Measurements from ENCODE around the gene DNMT3A. TPM values are rescaled to one million over a fixed set of nuclear protein-coding genes. Genes with fewer than 3 reads are reported as not detected.

The DNMT3A gene
- total RNA-seq, 1 donor from 2014 or later, result 113 TPM

GRCh38 chr2:25379535-25379934 is 37.8 kb upstream of the DNMT3A start:
- TF ChIP-seq, protein P1, sequence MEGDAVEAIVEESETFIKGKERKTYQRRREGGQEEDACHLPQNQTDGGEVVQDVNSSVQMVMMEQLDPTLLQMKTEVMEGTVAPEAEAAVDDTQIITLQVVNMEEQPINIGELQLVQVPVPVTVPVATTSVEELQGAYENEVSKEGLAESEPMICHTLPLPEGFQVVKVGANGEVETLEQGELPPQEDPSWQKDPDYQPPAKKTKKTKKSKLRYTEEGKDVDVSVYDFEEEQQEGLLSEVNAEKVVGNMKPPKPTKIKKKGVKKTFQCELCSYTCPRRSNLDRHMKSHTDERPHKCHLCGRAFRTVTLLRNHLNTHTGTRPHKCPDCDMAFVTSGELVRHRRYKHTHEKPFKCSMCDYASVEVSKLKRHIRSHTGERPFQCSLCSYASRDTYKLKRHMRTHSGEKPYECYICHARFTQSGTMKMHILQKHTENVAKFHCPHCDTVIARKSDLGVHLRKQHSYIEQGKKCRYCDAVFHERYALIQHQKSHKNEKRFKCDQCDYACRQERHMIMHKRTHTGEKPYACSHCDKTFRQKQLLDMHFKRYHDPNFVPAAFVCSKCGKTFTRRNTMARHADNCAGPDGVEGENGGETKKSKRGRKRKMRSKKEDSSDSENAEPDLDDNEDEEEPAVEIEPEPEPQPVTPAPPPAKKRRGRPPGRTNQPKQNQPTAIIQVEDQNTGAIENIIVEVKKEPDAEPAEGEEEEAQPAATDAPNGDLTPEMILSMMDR (conservative IDR thresholded peaks at IDR 0.05), result no peak
- peaks cover 12% of the 10 kb centered on the region for H3K36me3 Mint-ChIP-seq (ENCODE audit: low read depth)
- H3K4me3 Mint-ChIP-seq, result no peak overlapping the region
- no peaks in the 10 kb centered on the region for H3K27me3 Mint-ChIP-seq (ENCODE audit: low read depth)
- no peaks in the 10 kb centered on the region for H3K9me3 Mint-ChIP-seq
- H3K4me1 Mint-ChIP-seq, result peaks cover 25% of the 10 kb centered on the region
- DNase-seq (ENCODE audit: low read depth, low spot score), result no peak
- H3K27ac Mint-ChIP-seq (ENCODE audit: unreplicated experiment), result peak overlapping the region; percentile 38

GRCh38 chr2:25378731-25379490 is 37.2 kb upstream of the DNMT3A start:
- no peak for DNase-seq (ENCODE audit: low read depth, low spot score)
- no peak overlapping the region for H3K27ac Mint-ChIP-seq (ENCODE audit: unreplicated experiment)
- H3K36me3 Mint-ChIP-seq (ENCODE audit: low read depth), result peaks cover 12% of the 10 kb centered on the region
- H3K4me1 Mint-ChIP-seq, result peaks cover 25% of the 10 kb centered on the region
- TF ChIP-seq, protein P1 (conservative IDR thresholded peaks at IDR 0.05), result no peak
- H3K9me3 Mint-ChIP-seq, result no peaks in the 10 kb centered on the region
- H3K4me3 Mint-ChIP-seq, result no peak overlapping the region
- no peaks in the 10 kb centered on the region for H3K27me3 Mint-ChIP-seq (ENCODE audit: low read depth)

DNA sequence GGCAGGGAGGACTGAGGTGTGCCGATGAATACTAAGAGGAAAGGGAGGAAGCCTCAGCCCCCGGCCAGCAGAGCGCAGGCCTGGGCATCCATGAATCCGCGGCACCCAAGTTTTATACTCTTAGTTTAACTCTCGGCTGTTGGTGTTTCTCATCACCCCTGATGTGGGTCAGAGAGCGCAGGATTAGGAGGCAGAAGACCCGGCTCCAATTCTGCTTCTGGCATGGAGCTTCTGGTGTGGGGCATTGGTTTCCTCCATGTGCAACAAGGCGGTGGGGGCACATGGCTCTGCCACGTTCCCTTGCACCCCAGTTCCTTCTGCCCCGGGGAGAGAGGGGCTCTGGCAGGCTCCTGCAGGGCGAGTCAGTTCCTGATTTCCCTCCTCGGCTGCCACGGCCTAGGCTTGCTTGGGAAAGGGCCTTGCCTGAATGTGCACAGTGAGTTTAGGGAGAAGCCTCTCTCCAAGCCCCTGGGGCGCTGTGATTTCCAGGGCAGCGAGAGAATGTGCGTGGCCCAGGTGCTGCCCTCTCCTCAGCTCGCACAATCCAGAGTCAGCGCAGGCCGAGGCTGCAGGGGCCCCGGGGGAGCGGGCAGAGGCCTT is 36.2 kb upstream of the DNMT3A start:
- Mint-ChIP-seq H3K4me3 (no peak overlapping the region), H3K36me3 (ENCODE audit: low read depth) (peaks cover 12% of the 10 kb centered on the region), H3K27me3 (ENCODE audit: low read depth) (no peaks in the 10 kb centered on the region), H3K4me1 (peaks cover 25% of the 10 kb centered on the region), H3K9me3 (no peaks in the 10 kb centered on the region), H3K27ac (ENCODE audit: unreplicated experiment) (no peak overlapping the region)
- TF ChIP-seq, protein P1 (conservative IDR thresholded peaks at IDR 0.05), result no peak
- DNase-seq (ENCODE audit: low read depth, low spot score), result no peak

GRCh38 chr2:25376750-25377621 is 35.3 kb upstream of the DNMT3A start:
- Mint-ChIP-seq H3K4me3 (peak overlapping the region; percentile 73), H3K27ac (ENCODE audit: unreplicated experiment) (peak overlapping the region; percentile 62), H3K36me3 (ENCODE audit: low read depth) (peaks cover 12% of the 10 kb centered on the region), H3K27me3 (ENCODE audit: low read depth) (no peaks in the 10 kb centered on the region), H3K9me3 (no peaks in the 10 kb centered on the region), H3K4me1 (peaks cover 29% of the 10 kb centered on the region)
- TF ChIP-seq, protein P1 (conservative IDR thresholded peaks at IDR 0.05), result peak; percentile 98
- peak; percentile 88 for DNase-seq (ENCODE audit: low read depth, low spot score)

DNA sequence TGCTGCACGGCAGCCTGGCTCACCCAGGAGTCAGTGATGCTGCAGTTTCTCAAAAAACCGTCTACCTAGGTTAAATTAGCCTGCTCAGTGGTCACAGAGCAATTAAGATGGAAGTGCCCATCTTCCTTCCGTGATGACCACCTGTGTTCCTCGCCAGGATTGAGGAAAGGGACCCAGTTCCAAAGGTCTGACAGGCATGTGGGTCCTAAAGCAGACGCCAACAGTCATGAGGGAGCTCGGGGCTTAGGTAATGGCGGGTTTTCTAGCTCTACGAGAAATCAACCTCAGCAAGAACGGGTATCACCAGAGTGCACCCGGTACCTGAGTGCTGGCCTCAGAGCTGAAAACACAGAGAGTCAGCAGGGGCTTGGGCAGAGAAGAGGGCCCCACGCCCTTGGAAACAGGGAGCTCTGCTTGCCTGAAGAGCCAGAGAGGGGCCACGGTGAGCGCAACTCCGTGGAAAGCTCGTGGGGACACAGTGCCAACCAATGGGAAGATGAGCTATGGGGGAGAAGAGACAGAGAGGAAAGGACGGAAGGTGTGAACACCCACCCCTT is 34.3 kb upstream of the DNMT3A start:
- peak overlapping the region; percentile 51 for H3K4me3 Mint-ChIP-seq
- peak overlapping the region; percentile 84 for H3K27ac Mint-ChIP-seq (ENCODE audit: unreplicated experiment)
- no peak for DNase-seq (ENCODE audit: low read depth, low spot score)

More for the DNA sequence above, 34.3 kb upstream of the DNMT3A start:
- Mint-ChIP-seq H3K27me3 (ENCODE audit: low read depth) (no peaks in the 10 kb centered on the region), H3K4me1 (peaks cover 28% of the 10 kb centered on the region), H3K36me3 (ENCODE audit: low read depth) (peaks cover 12% of the 10 kb centered on the region), H3K9me3 (no peaks in the 10 kb centered on the region)
- TF ChIP-seq, protein P1 (conservative IDR thresholded peaks at IDR 0.05), result no peak
